ENCODE results near the gene RBMS3.

GRCh38 chr3:29694331-29694730 is 413.5 kb downstream of the RBMS3 start:
- no peak for TF ChIP-seq EGR1 (IDR thresholded peaks at IDR 0.05; ENCODE audit: borderline replicate concordance, low read depth, low read length)
- TF ChIP-seq CTCF (IDR thresholded peaks at IDR 0.05; ENCODE audit: control extremely low read depth in 1 of 3, insufficient read depth in 1 of 3, low read depth in 1 of 3, low read length in 3 of 3) = no peak
- no peak for TF ChIP-seq SP1 (IDR thresholded peaks at IDR 0.05; ENCODE audit: low read depth, low read length)
- no peak for TF ChIP-seq POLR2A (IDR thresholded peaks at IDR 0.05; ENCODE audit: control extremely low read depth in 1 of 2, low read depth in 2 of 2, low read length in 2 of 2)
- no peak for TF ChIP-seq RFX5 (IDR thresholded peaks at IDR 0.05; ENCODE audit: borderline replicate concordance, low read depth, low read length)
